Forelimb muscle (tissue), 1 donor: ENCODE data around the gene LARP1B. TPM values are rescaled to one million over a fixed set of nuclear protein-coding genes. Genes with fewer than 3 reads are reported as not detected.
"Not testable (repeated sequence)": the region's sequence is repeated elsewhere in the genome, so short reads cannot be mapped to it uniquely, and the experiment has no call there.

Source experiments
- DNase-seq: peaks from one replicate; pipeline ENCODE4 v3.0.0-alpha.2; 2013; ENCODE audit warnings: low read depth
- polyA plus RNA-seq: library from polyadenylated mRNA; unstranded; fragments of 120-200 nt; gene quantifications from one replicate; pipeline ENCODE4 v1.2.1, GENCODE V29; 2013; ENCODE audit not compliant: insufficient read length

The LARP1B gene
- polyA plus RNA-seq, 1 donor, result 23.3 TPM

DNA sequence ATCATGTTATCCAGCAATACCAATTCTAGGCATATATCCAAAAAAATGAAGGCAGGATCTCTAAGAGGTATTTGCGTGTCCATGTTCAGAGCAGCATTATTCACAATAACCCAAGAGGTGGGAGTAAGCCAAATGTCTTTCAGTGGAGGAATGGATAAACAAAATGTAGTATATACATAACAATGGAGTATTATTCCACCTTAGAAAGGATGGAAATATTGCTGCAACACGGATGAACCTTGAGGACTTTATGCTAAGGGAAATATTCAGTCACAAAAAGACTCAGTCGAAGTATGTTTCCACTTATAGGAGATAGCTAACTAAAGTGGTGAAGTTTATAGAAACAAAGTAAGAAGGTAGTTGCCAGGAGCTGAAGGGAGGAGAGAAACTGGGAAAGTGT, 74.3 kb downstream of the LARP1B start:
- DNase-seq, result no peak

DNA sequence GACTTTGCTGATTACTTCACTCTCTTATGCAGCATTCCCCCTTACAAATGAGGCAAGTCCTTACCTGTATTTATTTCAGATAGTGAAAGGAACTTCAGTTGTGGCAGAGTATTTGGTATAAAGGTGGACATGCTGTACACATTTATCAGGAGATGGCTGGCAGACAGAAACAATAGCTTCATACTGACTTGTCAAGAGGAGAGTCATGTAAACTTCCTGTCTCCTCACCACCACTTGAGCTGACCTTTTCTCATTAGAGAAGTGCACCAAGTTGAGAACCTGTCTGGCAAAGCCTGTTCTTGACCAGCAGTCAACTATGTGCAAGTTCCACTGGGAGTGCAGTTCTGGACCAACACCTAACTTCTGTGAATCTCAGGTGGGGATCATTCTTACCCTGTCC, 80.8 kb downstream of the LARP1B start:
- no peak for DNase-seq

DNA sequence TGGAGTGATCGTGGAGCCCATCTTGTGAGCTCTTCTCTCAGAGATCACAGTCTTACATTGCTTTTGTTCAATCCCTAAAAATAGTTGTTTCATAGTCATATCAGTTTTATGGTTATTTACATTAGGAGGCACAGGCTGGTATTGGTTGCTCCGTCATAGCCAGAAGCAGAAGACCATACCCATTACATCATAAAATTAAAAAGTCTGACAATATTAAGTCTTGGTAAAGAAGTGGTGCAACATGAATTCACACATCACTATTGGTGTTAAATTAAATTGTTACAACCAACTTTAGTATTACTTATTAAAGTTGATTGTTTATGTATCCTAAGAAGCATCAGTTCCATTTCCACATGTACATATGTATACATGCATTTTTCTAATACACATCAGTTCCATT, 84.6 kb downstream of the LARP1B start:
- DNase-seq, result no peak

DNA sequence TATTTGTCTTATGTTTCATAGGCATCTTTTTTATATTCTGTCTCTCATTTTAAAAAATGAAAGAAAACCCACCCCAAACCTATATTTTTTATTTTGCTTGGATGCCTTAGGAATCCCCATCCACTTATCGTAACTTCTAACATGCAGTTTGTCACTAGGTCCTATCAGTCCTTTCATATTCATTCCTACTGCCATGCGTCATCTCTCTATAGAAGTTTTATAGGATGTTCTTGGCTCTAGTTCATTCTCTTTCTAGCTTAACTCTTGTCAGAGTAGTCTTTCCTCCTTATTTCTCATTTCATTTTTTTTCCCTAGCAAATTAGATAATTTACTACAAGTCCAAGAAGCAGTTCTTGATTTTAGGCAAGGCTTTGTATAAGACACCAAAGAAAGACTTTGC, 92.7 kb downstream of the LARP1B start:
- no peak for DNase-seq

DNA sequence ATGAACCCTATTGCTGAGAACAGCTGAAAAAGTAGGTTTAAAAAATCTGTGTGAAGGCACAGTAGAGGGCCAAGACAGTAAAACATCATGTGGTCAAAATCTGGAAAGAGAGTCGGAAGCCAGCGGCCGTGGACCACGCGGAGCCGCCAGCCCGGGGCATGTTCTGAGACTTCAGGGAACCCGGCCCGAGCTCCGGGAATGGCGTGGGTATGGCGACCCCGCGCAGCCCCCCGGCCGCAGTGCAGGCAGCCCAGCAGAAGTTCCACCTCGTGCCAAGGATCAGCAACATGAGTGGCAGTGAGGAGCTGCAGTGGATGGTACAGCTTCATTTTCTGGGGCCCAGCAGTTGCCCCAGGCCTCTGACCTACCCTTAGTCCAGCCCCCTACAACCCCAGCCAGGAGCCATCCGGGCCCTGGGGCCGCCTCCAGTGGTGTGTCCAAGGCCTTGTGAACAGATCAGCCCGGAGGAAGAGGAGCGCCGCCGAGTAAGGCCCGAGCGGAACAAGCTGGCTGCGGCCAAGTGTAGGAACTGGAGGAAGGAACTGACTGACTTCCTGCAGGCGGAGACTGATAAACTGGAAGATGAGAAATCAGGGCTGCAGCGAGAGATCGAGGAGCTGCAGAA, 94.2 kb downstream of the LARP1B start:
- DNase-seq, result no peak

DNA sequence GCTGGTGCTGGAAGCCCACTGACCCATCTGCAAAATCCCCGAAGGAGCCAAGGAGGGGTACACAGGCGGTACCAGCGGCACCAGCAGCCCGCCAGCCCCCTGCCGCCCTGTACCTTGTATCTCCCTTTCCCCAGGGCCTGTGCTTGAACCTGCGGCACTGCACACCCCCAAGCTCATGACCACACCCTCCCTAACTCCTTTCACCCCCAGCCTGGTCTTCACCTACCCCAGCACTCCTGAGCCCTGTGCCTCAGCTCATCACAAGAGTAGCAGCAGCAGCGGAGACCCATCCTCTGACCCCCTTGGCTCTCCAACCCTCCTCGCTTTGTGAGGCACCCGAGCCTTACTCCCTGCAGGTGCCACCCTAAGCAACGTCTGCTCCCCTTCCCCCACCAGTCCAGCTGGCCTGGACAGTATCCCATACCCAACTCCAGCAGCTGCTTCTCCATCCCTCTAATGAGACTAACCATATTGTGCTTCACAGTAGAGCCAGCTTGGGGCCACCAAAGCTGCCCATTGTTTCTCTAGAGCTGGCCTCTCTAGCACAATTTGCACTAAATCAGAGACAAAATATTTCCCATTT, 94.9 kb downstream of the LARP1B start:
- no peak for DNase-seq

DNA sequence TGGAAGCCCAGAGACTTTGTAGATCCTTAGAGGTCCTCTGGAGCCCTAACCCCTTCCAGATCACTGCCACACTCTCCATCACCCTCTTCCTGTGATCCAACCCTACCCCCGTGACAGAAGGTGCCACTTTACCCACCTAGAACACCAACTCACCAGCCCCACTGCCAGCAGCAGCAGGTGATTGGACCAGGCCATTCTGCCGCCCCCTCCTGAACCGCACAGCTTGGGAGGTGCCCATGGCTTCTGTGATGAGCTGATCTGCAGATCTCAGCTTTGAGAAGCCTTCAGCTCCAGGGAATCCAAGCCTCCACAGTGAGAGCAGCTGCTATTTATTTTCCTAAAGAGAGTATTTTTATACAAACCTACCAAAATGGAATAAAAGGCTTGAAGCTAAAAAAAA, 95.4 kb downstream of the LARP1B start:
- DNase-seq, result not testable (repeated sequence)

DNA sequence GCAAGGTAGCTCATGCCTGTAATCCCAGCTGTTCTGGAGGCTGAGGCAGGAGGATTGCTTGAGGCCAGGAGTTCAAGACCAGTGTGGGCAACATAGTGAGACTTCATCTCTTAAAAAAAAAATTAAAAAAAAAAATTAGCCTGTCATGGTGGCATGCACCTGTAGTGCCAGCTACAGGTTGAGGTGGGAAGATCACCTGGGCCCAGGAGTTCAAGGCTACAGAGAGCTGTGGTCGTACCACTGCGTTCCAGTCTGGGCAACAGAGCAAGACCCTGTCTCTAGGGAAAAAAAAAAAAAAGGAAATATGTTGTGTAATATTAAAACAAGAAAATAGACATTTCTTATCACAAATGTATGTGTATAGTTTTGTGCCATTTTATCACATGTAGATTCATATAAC, 97.8 kb downstream of the LARP1B start:
- no peak for DNase-seq

DNA sequence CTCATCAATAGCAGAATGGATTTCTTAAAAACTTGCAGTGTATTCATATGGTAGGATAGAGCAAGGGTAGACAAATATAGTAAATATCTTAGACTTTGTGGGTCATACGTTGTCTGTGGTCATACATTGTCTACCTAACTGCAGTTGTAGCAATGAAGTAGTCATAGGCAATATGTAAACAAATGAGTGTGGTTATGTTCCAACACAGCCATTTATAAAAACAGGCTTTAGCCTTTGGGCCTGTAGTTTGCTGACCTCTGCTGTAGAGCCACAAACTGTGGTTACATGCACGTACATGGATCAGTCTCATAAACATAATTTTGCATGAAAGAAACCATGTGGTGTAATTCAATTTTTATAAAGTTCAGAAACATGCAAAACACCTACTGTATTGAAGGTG, 98.9 kb downstream of the LARP1B start:
- no peak for DNase-seq

DNA sequence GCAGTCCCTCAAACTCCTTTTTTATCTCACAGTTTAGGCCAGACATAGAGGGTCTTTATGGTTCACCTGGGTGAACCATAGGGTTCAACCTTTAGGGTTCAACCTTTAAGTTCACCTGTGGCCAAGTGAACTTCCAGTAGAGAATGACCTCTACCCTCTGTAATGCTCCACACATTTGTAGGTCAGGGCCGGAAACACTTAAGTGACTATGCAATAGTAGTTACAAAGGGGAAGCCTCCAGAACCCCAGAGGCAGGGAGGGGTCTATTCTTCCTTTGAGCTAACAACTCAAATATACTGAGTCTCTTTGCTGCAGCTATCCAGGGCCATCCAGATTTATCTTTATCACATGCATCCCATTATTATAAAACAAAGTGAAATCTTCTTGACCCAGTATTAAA, 100.0 kb downstream of the LARP1B start:
- no peak for DNase-seq

DNA sequence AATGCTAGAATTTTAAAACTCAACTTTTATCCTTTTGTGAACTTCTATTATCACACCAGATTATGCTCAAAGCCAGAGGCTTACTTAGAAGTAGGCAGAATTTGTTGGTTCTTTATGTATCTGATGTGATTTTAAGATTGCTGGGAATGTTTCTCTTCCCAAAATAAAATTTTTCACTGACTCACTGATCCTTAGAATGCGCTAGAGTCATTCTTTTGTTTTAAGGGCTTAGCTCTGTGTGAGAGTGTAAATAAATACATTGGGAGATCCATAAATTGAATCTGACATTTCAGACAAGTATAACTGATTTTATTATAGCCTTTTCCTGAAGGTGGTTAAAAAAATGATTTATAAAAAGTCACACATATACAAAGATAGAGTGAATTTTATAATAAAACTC, 101.3 kb downstream of the LARP1B start:
- no peak for DNase-seq

DNA sequence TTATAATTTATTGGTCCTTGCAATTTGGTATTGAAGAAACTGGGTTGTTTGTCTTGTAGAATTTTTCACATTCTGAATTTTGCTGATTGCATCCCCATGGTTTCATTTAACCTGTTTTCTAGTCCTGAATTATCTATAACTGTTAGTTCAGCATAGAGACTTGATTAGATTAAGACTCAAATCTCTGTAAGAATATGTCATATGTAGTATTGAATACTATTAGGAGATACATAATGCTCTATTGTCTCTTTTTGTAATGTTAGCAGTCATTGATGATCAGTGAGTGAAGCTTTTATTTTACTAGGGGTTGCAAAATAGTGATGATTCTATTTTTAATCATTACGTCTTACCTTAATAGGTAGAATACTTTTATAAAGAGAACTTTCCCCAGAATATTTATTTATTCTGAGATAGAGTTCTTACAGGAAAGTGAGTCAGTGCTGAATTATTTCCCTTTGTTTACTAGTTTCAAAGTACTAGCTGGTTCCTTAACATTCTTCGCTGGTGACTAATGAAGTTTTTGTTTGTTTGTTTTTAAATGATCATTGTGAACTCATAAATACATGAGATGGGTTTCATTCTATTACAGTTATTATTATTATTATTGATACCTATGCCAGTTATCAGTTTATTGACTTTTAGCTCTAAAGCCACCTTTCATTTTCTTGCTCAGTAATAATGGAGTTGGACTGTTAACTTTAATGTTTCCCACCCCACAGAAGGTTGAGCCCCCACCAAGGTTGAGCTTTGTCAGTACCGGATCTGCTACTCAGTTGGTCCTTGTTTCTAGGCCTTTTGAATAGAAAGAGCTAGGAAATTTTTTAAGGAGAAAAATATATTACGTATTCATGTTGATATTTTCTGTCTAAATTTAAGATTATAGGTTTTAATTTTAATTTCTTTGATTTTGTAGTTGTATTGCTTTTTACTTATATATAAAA, 102.3 kb downstream of the LARP1B start:
- DNase-seq, result no peak

DNA sequence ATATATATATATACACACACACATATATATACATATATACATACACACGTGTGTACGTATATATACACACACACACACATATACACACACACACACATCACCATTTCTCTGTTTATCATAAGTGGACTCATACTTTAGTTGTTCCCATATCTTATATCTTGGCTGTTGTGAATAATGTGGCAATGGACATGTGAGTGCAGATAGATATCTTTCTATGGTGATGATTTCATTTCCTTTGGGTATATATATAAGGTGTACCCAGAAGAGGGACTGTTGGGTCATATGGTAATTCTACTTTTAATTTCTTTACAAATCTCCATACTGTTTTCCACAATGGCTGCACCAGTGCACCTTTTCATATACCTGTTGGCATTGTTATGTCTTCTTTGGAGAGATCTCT, 105.9 kb downstream of the LARP1B start:
- no peak for DNase-seq

DNA sequence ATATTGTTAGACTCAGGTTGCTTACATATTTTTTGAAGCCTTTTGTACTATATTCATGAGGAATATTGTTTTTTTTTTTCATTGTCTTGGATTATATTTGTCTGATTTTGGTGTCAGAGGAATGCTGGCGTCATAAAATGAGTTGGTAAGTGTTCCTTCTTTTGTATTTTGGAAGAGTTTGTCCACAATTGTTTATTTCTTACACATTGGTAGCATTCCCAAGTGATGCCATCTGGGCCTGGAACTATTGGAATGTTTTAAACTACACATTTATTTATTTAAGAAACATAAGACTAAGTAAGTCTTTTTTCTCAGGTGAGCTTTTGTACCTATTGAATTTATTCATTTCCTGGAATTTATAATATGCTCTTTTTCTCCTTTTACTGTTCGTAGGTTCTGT, 107.6 kb downstream of the LARP1B start:
- DNase-seq, result no peak

DNA sequence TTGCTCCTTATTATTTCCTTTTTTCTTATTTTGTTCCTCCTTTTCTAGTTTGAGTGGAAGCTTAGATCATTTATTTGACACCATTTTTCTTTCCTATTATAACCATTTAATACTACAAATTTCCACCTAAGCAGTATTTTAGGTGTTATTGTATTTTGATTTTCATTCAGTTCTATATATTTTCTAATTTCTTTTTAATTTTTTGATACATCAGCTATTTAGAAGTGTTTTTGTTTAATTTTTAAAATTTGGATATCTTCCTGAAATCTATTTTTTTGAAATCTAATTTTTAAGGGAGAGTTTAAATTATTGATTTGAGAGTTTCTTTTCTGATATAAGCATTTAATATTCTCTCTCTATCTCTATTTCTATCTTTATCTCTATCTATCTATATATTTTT, 108.1 kb downstream of the LARP1B start:
- DNase-seq, result no peak

DNA sequence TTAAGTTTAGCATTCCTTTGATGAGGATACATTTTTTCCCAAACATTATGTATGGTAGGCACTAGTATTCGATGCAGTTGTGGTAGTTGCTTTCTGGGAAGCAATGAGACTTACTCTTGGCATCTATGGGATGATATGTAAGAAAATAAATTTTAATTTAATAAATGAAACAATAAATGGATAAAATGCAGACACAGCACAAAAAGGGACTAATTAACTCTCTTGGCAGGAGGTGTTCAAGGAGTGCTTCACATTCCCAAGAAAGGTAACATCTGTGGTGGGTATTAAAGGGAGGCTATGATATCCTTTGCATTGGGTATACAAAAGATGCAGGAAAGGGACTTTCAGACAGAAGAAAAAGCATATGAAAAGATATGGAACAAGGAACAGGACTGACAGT, 115.5 kb downstream of the LARP1B start:
- DNase-seq, result no peak

DNA sequence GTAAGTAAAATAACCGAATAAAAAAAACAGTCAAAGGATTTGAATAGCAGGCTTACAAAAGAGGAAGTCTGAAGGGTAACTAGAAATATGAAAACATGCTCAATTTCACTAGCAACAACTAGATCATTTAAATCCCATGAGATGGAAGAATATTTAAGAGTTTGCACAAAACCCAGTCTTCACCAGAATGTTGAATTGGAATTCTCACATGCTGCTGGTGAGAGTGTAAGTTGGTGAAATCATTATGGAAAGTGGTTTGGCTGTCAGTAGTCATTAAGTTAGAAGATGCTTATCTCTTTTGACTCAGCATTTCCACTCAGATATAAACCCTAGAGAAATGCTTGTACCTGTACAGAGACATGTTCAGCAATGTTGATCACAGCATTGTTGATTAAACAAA, 116.4 kb downstream of the LARP1B start:
- no peak for DNase-seq

DNA sequence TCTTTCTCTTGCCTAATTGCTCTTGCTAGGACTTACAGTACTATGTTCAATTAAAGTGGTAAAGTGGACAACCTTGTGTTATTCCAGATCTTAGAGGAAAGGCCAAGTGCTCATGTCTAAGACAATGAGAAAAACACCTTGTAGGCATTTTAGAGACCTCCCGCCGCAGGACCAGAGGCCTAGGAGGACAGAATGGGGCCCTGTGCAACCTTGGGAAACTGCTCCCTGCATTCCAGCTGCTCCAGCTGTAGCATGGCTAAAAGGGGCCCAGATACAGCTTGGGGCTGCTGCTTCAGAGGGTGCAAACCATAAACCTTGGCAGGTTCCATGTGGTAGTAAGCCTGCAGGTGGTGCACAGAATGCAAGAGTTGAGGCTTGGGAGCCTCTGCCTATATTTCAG, 125.5 kb downstream of the LARP1B start:
- DNase-seq, result no peak

DNA sequence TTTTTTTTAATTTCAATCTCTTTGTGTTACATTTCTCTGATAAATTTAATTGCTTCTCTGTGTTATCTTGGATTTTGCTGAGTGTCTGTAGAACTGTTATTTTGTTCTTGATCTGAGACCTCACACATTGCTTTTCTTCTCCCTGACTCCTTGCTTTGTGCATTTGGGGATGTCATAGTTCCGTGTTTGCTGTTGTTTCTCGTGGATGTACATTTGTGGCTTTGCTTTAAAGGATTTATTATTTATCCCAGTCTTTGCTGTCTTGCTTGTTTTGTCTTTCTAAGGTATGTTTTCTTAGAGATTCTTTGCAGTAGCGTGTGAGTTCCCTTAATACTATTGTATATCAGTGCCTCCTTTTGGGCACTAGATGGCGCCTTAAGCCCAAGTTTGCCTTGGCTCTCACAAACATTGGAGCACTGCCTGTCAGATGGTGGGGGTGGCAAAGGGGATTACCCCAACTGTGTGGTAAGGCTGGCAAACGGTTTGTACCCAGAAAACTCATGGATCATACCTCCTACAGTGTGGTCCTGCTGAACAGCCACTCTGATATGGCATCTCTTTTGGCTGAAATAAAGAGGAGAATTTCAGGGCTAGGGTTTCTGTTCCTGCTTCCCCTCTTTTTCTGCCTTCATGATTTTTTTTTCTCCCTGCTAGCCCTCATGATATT, 130.1 kb downstream of the LARP1B start:
- peak; percentile 24 for DNase-seq

DNA sequence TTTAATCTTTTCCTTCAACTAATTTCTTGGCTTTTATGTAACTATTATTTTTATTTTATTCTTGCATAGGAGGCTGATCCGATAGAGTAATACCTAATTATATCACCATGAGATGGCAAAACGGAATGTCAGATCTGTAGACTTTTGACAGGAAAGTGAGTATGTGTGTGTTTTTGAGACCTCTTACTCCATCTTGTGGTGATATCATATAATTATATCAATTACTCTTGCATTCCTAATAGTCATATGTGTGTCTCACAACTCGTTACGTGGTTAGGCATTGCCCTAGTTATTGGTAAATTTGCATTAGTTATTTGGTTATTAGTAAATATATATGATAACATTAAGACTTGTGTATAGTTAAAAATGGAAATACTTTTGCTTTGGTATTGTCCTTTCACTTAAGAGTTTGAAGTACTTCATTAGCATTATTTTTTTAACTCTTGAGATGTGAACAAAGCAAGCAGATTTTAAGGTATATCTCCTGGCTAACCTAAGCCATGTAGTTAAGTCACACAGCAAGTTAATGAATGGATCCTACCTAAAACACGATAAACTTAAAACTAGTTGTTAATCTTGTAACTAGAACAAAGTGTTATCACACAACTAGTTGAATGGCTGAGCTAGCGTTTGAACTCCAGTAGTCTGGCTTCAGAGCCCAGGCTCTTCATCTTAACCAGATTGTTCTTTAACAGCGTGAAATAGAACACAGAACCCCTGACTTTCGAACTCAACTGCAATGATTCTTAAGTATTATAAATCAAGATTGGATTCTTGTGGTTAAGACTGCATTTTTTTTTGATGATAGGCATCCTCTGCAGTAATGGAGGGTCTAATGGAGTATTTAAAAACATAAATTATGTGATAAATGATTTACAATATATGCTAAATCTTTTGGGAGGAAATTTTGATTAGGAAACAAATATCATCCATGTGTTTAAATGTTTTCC, 159.4 kb downstream of the LARP1B start:
- no peak for DNase-seq

DNA sequence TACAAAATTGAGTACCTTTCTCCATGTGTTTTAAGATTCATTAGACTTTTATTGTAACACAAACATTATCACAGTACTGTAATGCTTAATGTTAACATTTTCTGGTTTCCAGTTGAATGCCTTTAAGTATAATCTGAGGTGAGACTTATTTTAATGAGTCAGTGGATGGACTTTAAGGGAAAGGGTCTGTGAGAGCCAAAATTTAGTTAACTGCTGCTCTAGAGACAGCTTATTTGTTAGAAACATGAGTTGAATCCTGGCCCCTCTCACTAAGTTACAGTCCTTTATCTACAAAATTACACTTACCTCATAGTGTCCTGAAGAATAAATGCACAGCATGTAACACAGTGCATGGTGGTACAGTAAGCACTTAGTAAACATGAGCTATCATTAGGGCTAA, 160.5 kb downstream of the LARP1B start:
- no peak for DNase-seq
